ENCODE measurements around the gene RNASEL. TPM values are rescaled to one million over a fixed set of nuclear protein-coding genes. Genes with fewer than 3 reads are reported as not detected.

RNASEL gene
- total and polyA plus RNA-seq, 10 donors: 5.0 to 18.1 (median 13.8) TPM

DNA sequence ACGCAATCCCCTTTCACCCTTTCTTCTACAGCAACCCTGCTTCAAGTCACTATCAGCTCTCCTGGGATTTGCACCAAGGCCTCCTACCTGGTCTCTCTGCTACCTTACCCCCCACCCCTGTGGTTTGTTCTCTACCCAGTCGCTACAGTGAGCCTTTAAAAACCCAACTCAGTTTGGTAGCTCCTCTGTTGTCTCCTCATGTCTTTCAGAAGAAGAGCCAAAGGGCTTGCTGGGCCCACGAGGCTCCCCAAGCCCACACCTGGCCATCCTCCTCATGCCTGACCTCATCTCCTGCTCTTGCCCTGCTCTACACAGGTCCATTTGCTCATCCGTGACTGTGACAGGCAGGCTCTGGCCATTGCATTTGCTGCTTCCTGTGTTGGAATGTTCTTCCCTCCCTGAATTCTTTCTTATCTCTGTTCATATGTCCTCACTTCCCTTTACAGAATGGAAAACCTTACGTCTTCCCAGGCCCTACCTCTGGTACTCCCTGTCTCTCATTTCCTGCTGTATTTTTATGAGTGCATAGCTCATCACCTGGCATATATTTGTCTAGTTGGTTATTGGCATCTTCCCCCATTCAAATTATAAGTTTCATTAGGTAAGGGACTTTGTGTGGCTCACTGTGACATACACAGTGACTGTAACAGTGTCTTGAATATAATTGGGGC is 11.8 kb upstream of the RNASEL start:
- Histone ChIP-seq H3K4me3 (peak overlapping the region in 2 of 8 donors; percentile 53 to 79), H3K4me1 (peaks cover 7 to 75% (median 46%) of the 10 kb centered on the region in 6 donors), H3K27me3 (replicated peaks in 1 of 7) (peaks cover 0 to 14% (median 0%) of the 10 kb centered on the region in 7 donors), H3K27ac (peak overlapping the region in 5 of 8 donors; percentile 54 to 81 (median 60)), H3K9me3 (no peaks in the 10 kb centered on the region), H3K36me3 (peaks cover 0 to 23% (median 0%) of the 10 kb centered on the region in 6 donors)
- intact Hi-C loops (cut with DNase I; ENCODE audit: low total_unique reads): no loop called here
- no peak for DNase-seq
- 59 to 69% (median 60%) methylated on average over 5 of the region's 5 CpGs for WGBS, 5 donors
- TF ChIP-seq, protein P1, sequence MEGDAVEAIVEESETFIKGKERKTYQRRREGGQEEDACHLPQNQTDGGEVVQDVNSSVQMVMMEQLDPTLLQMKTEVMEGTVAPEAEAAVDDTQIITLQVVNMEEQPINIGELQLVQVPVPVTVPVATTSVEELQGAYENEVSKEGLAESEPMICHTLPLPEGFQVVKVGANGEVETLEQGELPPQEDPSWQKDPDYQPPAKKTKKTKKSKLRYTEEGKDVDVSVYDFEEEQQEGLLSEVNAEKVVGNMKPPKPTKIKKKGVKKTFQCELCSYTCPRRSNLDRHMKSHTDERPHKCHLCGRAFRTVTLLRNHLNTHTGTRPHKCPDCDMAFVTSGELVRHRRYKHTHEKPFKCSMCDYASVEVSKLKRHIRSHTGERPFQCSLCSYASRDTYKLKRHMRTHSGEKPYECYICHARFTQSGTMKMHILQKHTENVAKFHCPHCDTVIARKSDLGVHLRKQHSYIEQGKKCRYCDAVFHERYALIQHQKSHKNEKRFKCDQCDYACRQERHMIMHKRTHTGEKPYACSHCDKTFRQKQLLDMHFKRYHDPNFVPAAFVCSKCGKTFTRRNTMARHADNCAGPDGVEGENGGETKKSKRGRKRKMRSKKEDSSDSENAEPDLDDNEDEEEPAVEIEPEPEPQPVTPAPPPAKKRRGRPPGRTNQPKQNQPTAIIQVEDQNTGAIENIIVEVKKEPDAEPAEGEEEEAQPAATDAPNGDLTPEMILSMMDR (IDR thresholded peaks at IDR 0.05 in 8 of 11, conservative IDR thresholded peaks at IDR 0.05 in 3 of 11): no peak
- TF ChIP-seq POLR2AphosphoS5 (IDR thresholded peaks at IDR 0.05) (no peak), POLR2A (IDR thresholded peaks at IDR 0.05) (no peak)

DNA sequence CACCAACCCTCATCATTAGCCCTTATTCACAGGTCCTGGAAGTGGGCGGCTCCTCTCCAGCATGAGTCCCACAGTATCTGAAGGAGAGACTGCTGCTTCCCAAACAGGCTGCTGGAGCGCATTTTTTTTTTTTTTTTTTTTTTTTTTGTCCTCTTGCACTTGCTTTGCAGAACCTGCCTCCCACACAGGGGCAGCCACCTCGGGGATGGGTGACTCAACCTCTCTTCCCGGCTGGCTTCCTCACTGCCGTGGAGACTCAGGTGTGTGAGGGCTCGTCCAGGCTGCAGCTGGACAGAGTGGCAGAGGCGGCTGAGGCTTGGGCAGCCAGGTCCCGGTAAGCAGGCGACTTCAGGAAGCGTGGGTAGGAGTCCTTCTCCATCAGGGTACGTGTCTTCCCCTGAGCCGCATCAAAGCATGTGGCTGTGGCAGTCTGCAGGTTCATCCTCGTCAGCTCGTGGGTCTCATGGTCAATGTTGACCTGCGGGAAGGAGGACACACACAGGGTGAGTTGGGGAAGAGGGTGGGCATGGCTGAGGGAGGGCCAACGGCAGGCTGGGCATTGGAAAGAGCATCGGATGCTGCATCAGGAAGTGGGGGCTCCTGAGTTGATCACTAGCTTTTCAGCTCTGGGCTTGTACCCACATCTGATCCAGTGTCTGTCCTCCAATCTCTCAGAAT is 11.1 kb upstream of the RNASEL start:
- H3K4me1 ChIP-seq: peaks cover 7 to 78% (median 49%) of the 10 kb centered on the region in 6 donors
- 85 to 93% (median 89%) methylated on average over 17 of the region's 17 CpGs for WGBS, 5 donors
- H3K27me3 ChIP-seq (replicated peaks in 1 of 7): peaks cover 0 to 14% (median 0%) of the 10 kb centered on the region in 7 donors
- peak overlapping the region in 2 of 8 donors; percentile 5 to 53 for H3K4me3 ChIP-seq
- TF ChIP-seq, protein P1 (IDR thresholded peaks at IDR 0.05 in 8 of 11, conservative IDR thresholded peaks at IDR 0.05 in 3 of 11): no peak
- TF ChIP-seq POLR2AphosphoS5 (IDR thresholded peaks at IDR 0.05): no peak
- no peak for TF ChIP-seq POLR2A (IDR thresholded peaks at IDR 0.05)
- intact Hi-C loops (cut with DNase I; ENCODE audit: low total_unique reads): no loop called here
- H3K9me3 ChIP-seq: no peaks in the 10 kb centered on the region
- H3K36me3 ChIP-seq: peaks cover 0 to 23% (median 0%) of the 10 kb centered on the region in 6 donors
- H3K27ac ChIP-seq: peak overlapping the region in 4 of 8 donors; percentile 51 to 80 (median 57)
- DNase-seq: no peak

DNA sequence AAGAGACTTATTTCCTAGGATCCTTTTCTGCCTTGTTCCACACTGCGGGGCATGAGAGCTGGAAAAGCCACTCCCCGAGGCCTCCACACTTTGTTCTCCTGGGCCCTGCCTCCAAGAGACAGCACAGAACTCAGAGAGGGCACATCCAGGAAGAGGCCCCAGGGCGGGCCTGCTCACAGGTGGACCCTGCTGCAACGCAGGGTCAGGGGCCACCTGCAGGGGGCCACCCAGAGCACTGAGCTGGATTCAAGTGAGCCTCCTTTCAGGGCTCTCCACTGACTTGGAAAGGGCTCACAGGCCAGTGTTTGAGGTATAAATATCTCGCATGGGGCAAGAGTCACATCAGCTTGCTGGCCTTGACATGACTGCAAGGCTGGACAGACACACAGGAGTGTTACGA is 10.3 kb upstream of the RNASEL start:
- Histone ChIP-seq H3K4me1 (peaks cover 4 to 81% (median 45%) of the 10 kb centered on the region in 6 donors), H3K9me3 (no peaks in the 10 kb centered on the region), H3K4me3 (no peak overlapping the region), H3K27me3 (replicated peaks in 1 of 7) (peaks cover 0 to 14% (median 0%) of the 10 kb centered on the region in 7 donors), H3K36me3 (peaks cover 0 to 23% (median 0%) of the 10 kb centered on the region in 6 donors), H3K27ac (peak overlapping the region in 5 of 8 donors; percentile 4 to 60 (median 46))
- intact Hi-C loops (cut with DNase I; ENCODE audit: low total_unique reads): no loop called here
- DNase-seq: no peak
- WGBS, 5 donors: 75 to 91% (median 79%) methylated on average over 6 of the region's 6 CpGs
- TF ChIP-seq, protein P1 (IDR thresholded peaks at IDR 0.05 in 8 of 11, conservative IDR thresholded peaks at IDR 0.05 in 3 of 11): peak in 2 of 11 experiments; percentile 15 to 34
- no peak for TF ChIP-seq POLR2A (IDR thresholded peaks at IDR 0.05)

DNA sequence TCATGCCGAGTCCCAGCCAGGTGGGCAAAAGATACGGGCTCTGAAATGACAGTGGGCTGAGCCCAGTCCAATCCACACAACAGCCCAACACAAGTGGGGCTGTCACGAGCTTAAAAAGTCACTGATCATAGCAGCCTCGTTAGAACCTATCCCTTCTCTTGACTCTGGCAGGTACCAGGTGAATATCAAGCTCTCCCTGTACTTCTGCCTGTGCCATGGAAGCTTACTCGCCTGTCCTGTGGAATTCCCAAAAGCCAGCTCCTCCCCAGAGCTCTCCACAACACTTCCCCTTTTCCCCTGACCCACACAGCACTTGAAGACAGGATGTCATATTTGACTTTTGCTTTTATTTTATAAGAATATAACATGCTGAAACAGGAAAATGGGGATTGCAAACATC is 9.2 kb upstream of the RNASEL start:
- no peak for TF ChIP-seq POLR2A (IDR thresholded peaks at IDR 0.05)
- TF ChIP-seq, protein P1 (IDR thresholded peaks at IDR 0.05 in 8 of 11, conservative IDR thresholded peaks at IDR 0.05 in 3 of 11): no peak
- TF ChIP-seq POLR2AphosphoS5 (IDR thresholded peaks at IDR 0.05): no peak
- no peak for DNase-seq
- peaks cover 0 to 72% (median 34%) of the 10 kb centered on the region in 6 donors for H3K4me1 ChIP-seq
- H3K27ac ChIP-seq: peak overlapping the region in 6 of 8 donors; percentile 37 to 60 (median 44)
- no peaks in the 10 kb centered on the region for H3K9me3 ChIP-seq
- H3K4me3 ChIP-seq: no peak overlapping the region
- intact Hi-C loops (cut with DNase I; ENCODE audit: low total_unique reads): no loop called here
- 51 to 67% (median 56%) methylated on average over 5 of the region's 5 CpGs for WGBS, 5 donors
- peaks cover 0 to 23% (median 0%) of the 10 kb centered on the region in 6 donors for H3K36me3 ChIP-seq
- peaks cover 0 to 5% (median 0%) of the 10 kb centered on the region in 7 donors for H3K27me3 ChIP-seq (replicated peaks in 1 of 7)
